Epithelial cell of esophagus (primary cell): Measurements from ENCODE around the gene ZC3H12C.

ENCODE experiments used
- DNase-seq: peaks from one replicate; pipeline ENCODE4 v3.0.0; 2010; ENCODE audit warnings: low read depth
- H3K4me3 ChIP-seq: 2 replicates; pipeline ENCODE4 v1.5.1; 2011; ENCODE audit warnings: mild to moderate bottlenecking, low read length, control low read depth
- CTCF ChIP-seq: IDR thresholded peaks from 2 replicates; pipeline ENCODE4 v1.5.1; 2011; ENCODE audit warnings: low read depth, mild to moderate bottlenecking, low read length, control low read depth, inconsistent platforms; ENCODE audit not compliant: insufficient read depth; ENCODE audit errors: missing control alignments

Gene ZC3H12C

GRCh38 chr11:110148775-110149744 is 55.9 kb downstream of the ZC3H12C start:
- DNase-seq = peak; percentile 61
- no peak for TF ChIP-seq CTCF
- no peak overlapping the region for H3K4me3 ChIP-seq

GRCh38 chr11:110152199-110152598 is 59.0 kb downstream of the ZC3H12C start:
- no peak for DNase-seq
- H3K4me3 ChIP-seq = no peak overlapping the region
- no peak for TF ChIP-seq CTCF

- no peak overlapping the region for H3K4me3 ChIP-seq
- TF ChIP-seq CTCF = no peak
- no peak for DNase-seq
Observed at GRCh38 chr11:110153474-110153873, 60.3 kb downstream of the ZC3H12C start.

- TF ChIP-seq CTCF = no peak
- DNase-seq = no peak
- H3K4me3 ChIP-seq = no peak overlapping the region
Observed at GRCh38 chr11:110156503-110156902, 63.3 kb downstream of the ZC3H12C start.

GRCh38 chr11:110158317-110159200 is 65.4 kb downstream of the ZC3H12C start:
- H3K4me3 ChIP-seq = no peak overlapping the region
- DNase-seq = no peak
- no peak for TF ChIP-seq CTCF

GRCh38 chr11:110159476-110159875 is 66.3 kb downstream of the ZC3H12C start:
- no peak for TF ChIP-seq CTCF
- no peak overlapping the region for H3K4me3 ChIP-seq
- DNase-seq = no peak
